Measurements from ENCODE around the gene BACE2.
"Not testable (repeated sequence)": the region's sequence is repeated elsewhere in the genome, so short reads cannot be mapped to it uniquely, and the experiment has no call there.

BACE2 gene

DNA sequence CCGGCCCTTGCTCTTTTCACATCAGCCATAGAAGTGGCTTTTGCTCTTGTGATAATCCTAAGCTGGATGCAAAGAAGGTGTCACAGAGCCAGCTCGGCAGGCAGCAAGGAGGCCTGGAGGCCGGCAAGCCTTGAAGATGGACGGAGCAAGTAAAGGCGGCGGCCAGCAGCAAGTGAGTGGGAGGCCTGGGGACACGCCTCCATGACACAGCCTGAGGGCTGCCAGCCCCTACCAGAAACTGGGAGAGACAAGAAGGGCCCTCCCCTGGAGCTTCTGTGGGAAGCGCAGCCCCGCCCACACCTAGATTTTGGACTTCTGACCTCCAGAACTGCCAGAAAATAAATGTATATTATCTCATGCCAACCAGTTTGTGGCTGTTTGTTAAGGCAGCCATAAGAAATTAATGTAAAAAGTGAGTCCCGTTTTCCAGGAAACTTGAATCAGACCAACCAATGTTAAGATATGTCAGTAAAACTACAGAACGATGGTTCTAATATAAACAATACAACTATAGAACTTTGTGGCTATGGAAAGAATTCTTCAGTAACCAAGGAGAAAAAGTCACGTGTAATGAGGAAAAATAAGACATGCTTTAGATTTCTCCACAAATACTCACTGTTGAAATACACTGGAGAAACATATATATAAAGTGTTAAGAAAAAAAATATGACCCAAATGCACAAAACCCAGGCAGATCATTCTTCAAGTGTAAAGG is 49.9 kb downstream of the BACE2 start:
- DNase-seq: no peak

GRCh38 chr21:41219498-41220207 is 51.7 kb downstream of the BACE2 start:
- no peak for DNase-seq

- DNase-seq: no peak
Measured at GRCh38 chr21:41220208-41220733, 52.3 kb downstream of the BACE2 start.

DNA sequence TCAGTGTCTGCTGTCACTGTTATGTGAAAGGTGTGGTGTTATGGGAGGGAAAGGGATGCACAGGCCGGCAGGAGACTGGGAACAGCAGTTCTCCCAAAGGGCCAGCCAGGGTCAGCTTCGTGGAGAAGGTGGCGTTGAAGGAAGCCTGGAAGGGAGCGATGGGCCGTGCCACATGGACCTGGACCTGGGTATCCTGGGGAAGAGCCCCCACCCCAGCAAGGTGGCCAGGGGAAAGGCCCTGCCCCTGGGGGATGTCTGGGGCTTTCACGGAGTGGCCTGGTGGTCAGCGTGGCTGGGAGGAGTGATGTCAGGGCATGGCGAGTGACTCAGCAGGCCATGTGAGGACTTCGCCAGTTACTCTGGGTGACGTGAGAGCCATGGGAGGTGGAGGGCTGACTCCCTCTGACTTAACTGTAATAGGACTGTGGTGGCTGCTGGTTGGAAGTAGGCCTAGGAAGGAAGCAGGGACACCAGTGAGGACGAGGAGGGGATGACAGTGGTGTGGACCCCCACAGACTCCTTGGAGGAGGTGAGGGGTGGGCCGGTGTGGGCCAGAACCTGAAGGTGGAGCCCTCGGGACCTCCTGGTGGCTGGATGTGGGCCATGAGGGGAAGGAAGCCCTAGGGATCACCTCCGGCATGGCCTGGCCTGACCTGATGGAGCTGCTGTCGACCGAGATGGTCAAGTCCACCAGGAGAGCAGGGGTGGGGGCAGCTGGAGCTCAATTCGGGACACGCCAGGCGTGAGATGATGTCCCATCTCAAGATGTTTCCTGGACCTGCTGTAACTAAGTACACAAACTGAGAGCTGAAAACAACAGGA is 54.5 kb downstream of the BACE2 start:
- DNase-seq: no peak

DNA sequence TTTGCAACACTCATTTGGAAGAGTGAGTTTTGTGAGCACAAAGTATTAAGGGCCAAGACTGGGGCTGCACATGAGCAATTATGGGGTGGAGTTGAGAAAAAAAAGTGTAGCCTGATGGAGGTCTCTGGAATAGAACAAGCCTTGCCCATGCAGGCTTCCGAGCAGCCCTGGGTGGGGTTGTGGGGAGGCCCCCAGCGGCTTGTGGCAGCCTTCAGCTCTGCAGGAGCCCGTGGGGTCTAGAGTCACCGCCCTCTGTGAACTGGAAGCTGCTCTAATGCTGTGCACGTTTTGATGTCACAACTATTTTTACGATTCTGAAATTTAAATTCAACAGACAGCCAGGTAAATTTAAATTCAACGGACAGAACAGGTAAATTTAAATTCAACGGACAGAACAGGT is 58.9 kb downstream of the BACE2 start:
- DNase-seq: no peak

- DNase-seq: no peak
Measured at GRCh38 chr21:41227357-41228005, 59.5 kb downstream of the BACE2 start.

- peak; percentile 55 for DNase-seq
Measured at GRCh38 chr21:41228006-41228370, 60.0 kb downstream of the BACE2 start.

GRCh38 chr21:41228492-41228891 is 60.5 kb downstream of the BACE2 start:
- no peak for DNase-seq

GRCh38 chr21:41228958-41229357 is 61.0 kb downstream of the BACE2 start:
- DNase-seq: no peak

- no peak for DNase-seq
Measured at GRCh38 chr21:41229509-41230248, 61.7 kb downstream of the BACE2 start.

DNA sequence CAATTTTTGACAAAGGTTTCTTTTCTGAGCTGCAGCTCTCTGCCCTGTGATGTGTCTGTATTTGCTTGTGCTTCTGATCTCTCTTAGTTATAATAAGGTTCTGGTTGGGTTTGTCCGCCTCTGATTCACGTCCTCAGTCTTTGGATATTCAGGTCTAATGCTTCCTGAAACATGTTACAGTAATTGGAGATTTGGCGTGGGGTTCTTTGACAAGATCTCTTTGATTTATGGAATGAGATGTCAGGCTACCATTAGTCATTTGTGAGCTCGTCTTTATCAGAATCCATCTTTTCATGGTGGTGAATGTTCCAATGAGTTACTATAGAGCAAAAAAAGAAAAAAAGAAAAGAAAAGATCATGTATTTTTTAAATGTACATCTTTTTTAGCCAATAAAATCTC is 62.5 kb downstream of the BACE2 start:
- no peak for DNase-seq

DNA sequence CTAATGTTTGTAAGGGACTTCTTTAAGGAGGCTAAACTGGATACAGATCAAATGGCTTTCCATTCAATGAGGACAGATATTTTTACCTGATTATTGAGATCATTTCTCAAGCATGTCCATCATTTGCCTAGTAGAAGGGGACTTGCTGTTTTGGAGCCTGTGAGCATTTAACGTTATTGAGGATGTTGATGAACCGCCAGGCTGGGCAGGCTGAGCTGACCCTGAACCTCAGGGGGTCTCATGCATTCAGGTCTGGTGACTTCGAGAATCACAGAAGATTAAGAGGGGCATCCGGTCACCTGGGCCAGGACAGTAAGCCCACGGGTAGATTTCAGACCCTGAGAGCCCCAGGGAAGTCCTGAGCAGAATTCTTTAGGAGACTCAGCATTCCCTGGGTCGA is 63.1 kb downstream of the BACE2 start:
- DNase-seq: no peak

GRCh38 chr21:41232013-41232412 is 64.1 kb downstream of the BACE2 start:
- no peak for DNase-seq

GRCh38 chr21:41233916-41234315 is 66.0 kb downstream of the BACE2 start:
- DNase-seq: no peak

DNA sequence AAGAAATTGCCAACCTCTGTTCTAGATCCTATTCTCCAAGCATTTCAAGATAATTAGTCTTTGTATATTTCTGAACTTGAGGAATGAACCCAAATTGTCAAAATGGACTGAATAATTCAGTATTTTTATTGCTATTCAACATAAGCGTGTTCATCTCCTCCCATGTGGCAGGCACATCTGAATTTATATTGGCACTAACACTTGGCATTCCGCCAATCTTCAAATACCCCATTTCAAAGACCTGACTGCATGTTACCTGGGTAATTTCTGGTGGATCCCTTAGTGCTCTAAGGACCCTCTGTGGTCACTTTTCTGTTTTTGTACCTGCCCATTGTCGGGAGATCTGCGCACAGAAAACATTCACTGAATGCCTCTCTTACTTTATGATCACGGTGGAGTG is 66.6 kb downstream of the BACE2 start:
- DNase-seq: no peak

- no peak for DNase-seq
Measured at GRCh38 chr21:41235201-41235600, 67.2 kb downstream of the BACE2 start.

- no peak for DNase-seq
Measured at GRCh38 chr21:41236352-41236973, 68.5 kb downstream of the BACE2 start.

DNA sequence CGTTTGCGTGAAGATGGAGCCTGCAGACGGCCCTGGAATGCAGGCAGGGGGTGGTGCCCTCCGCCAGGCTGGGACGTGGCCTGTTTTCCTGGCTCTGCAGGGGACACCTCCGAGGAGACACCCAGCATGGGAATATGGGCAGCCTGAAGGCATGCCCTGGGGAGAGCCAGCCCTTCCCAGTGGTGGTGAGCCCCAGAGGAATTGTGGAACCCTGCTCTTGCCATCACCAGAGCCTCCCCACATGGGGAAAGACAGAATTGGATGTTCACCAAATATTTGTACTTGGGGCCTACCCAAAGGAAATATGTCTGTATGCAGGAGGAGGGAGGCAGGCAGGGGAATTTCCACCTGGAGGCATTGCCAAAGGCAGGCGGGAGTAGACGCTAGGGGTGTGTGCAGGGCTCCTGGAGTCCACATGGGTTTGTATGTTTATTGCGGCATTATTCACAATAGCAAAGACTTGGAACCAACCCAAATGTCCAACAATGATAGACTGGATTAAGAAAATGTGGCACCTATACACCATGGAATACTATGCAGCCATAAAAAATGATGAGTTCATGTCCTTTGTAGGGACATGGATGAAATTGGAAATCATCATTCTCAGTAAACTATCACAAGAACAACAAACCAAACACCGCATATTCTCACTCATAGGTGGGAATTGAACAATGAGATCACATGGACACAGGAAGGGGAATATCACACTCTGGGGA is 70.3 kb downstream of the BACE2 start:
- not testable (repeated sequence) for DNase-seq

DNA sequence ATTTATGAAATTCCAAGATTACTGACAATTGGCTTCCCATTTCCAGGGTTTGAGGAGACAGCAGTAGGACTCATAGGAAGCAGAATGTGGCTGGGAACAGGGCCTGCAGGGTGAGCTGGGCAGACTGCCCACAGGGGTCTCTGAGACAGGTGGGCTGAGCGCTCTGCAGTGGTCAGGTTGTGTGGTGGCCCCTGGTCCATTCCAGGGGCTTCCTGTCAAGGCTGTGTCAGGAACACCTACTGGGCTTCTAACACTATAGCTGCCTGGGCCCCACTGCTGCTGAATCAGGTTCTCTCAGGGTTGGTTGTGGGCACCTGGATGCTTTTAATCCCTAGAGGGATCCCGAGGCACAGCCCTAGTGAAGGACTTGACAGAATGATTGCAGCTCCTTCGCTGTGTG is 72.1 kb downstream of the BACE2 start:
- no peak for DNase-seq

DNA sequence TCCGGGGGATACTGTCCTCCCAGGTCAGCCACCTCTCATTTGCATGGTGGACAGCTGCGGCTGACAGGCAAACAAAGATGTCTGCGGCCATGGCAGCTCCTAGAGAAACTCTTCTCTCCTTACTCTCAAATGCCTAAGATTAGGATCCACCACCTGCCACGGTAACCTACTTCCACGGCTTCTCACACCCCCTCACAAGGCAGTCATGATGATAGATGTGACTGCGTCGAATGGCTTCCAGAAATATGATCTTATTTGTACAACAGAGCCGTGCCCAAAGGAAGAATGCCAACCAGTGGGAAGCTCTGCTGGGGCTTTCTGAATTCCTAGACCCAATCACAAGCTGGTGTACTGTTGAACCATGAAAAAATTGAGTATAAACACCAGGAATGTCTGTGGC is 73.4 kb downstream of the BACE2 start:
- DNase-seq: no peak

DNA sequence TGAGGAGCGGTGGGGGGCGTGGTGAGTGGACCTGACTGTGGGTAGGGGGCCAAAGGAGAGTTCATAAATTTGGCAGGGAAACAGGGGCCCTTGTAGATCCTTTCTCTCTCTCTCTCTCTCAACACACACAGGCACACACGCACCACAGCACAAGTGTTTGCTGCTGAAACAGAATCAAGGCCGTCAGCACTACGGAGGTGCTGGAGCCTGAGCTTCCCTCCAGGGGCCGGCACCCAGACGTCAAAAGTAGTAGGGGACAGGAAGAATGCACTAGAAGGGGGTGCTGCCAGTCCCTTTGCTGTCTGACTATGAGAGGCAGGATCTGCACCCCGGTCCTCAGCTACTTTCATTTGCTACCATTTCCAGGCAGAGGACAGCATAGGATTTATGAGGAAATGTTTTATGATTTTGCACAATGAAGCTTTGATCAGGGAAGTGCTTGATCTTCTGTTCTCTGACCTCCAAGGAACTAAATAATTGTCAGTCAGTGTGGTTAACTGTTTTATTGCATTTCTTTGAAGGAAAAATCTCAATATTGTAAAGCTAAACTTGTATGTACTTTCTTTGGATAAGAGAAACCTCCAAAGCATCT is 74.4 kb downstream of the BACE2 start:
- no peak for DNase-seq
